Lower leg skin (tissue), 4 donors: ENCODE data around the gene MTRR. TPM values are rescaled to one million over a fixed set of nuclear protein-coding genes. Genes with fewer than 3 reads are reported as not detected.

Source experiments
- DNase-seq, 2 donors: peaks; one replicate each; pipeline ENCODE4 v3.0.0-alpha.2; 2019; ENCODE audit warnings: low spot score in 2 of 2
- H3K4me3 ChIP-seq: fragments of 200-600 bp; sonication (generic); 2 replicates; pipeline ENCODE4 v1.5.1; 2017; ENCODE audit warnings: mild to moderate bottlenecking, low read depth; ENCODE audit not compliant: poor library complexity, severe bottlenecking
- CTCF ChIP-seq, 3 donors: fragments of 450-650 bp; IDR thresholded peaks; one replicate each; pipeline ENCODE4 v1.5.1; 2016; ENCODE audit warnings: antibody characterized with exemption in 3 of 3, mild to moderate bottlenecking in 3 of 3, moderate library complexity in 2 of 3
- POLR2A ChIP-seq, 2 donors: fragments of 450-650 bp; IDR thresholded peaks; one replicate each; pipeline ENCODE4 v1.6.1; 2016 to 2017; ENCODE audit warnings: antibody characterized with exemption in 2 of 2, mild to moderate bottlenecking in 1 of 2, moderate library complexity in 1 of 2
- WGBS, 2 donors: methylation state at CpG; one replicate each; pipeline ENCODE4 v1.1.5; 2018; 5-methylcytosine and 5-hydroxymethylcytosine counted together
- intact Hi-C: fragments of 100-400 bp; cut with DNase I; formaldehyde crosslinking; loops from one replicate; pipeline ENCODE4 v1.15.0; 2023; ENCODE audit warnings: low total_unique reads
- total RNA-seq, 4 donors: library from RNA; depleted of rRNA; stranded (reverse); fragments of >200 nt; gene quantifications; one replicate each; pipeline ENCODE4 v1.1.0, GENCODE V29; 2016

MTRR gene
- total RNA-seq, 4 donors from 2014 or later = 22.6 to 45.4 (median 30.5) TPM

- no peak for DNase-seq
- intact Hi-C loops = no loop called here
- TF ChIP-seq POLR2A (IDR thresholded peaks at IDR 0.05) (no peak), CTCF (IDR thresholded peaks at IDR 0.05) (no peak)
- H3K4me3 ChIP-seq = no peak overlapping the region
- WGBS, 2 donors = 86 to 87% methylated on average over 9 of the region's 9 CpGs
Observed at GRCh38 chr5:7877851-7878250, 8.9 kb downstream of the MTRR start.

GRCh38 chr5:7878381-7878873 lies 9.5 kb downstream of the MTRR start:
- no peak for DNase-seq
- no peak overlapping the region for H3K4me3 ChIP-seq
- TF ChIP-seq CTCF (IDR thresholded peaks at IDR 0.05) (no peak), POLR2A (IDR thresholded peaks at IDR 0.05) (no peak)
- intact Hi-C loops = no loop called here

- TF ChIP-seq POLR2A (IDR thresholded peaks at IDR 0.05) (no peak), CTCF (IDR thresholded peaks at IDR 0.05) (no peak)
- no peak overlapping the region for H3K4me3 ChIP-seq
- intact Hi-C loops = no loop called here
- WGBS, 2 donors = 87 to 90% methylated on average over 4 of the region's 4 CpGs
- no peak for DNase-seq
Observed at GRCh38 chr5:7881091-7881490, 12.1 kb downstream of the MTRR start.

- WGBS, 2 donors = 81 to 90% methylated on average over 2 of the region's 2 CpGs
- intact Hi-C loops = no loop called here
- no peak for TF ChIP-seq POLR2A (IDR thresholded peaks at IDR 0.05)
- TF ChIP-seq CTCF (IDR thresholded peaks at IDR 0.05) = no peak
- DNase-seq = no peak
- H3K4me3 ChIP-seq = no peak overlapping the region
Observed at GRCh38 chr5:7881816-7882215, 12.9 kb downstream of the MTRR start.

- no peak for TF ChIP-seq POLR2A (IDR thresholded peaks at IDR 0.05)
- TF ChIP-seq CTCF (IDR thresholded peaks at IDR 0.05) = no peak
- H3K4me3 ChIP-seq = no peak overlapping the region
- 74 to 83% methylated on average over 4 of the region's 4 CpGs for WGBS, 2 donors
- no peak for DNase-seq
- intact Hi-C loops = no loop called here
Observed at GRCh38 chr5:7882926-7883325, 14.0 kb downstream of the MTRR start.

GRCh38 chr5:7884491-7885267 lies 15.7 kb downstream of the MTRR start:
- DNase-seq = no peak
- WGBS, 2 donors = 79% methylated on average over 5 of the region's 5 CpGs
- no peak overlapping the region for H3K4me3 ChIP-seq
- intact Hi-C loops = no loop called here
- TF ChIP-seq POLR2A (IDR thresholded peaks at IDR 0.05) = no peak
- no peak for TF ChIP-seq CTCF (IDR thresholded peaks at IDR 0.05)
